Liver (tissue), 9 donors: ENCODE data around the gene LYST. TPM values are rescaled to one million over a fixed set of nuclear protein-coding genes. Genes with fewer than 3 reads are reported as not detected.

Source experiments
- DNase-seq: peaks from one replicate; pipeline ENCODE4 v3.0.0-alpha.2; 2017; ENCODE audit warnings: low spot score
- H3K27ac ChIP-seq, 2 donors: one replicate each; pipeline ENCODE4 v1.7.0; 2013; ENCODE audit warnings: inconsistent platforms in 2 of 2, low read length in 2 of 2, control low read depth in 1 of 2, low read depth in 1 of 2, mild to moderate bottlenecking in 1 of 2
- H3K27me3 ChIP-seq, 4 donors: one replicate each; pipeline versions ENCODE4 v1.6.1 to v1.7.0; 2013; ENCODE audit warnings: low read length in 3 of 4, inconsistent platforms in 1 of 4, mild to moderate bottlenecking in 1 of 4, moderate library complexity in 1 of 4; ENCODE audit not compliant: control insufficient read depth in 4 of 4, insufficient read depth in 4 of 4
- H3K36me3 ChIP-seq, 4 donors: one replicate each; pipeline versions ENCODE4 v1.6.1 to v1.7.0; 2013; ENCODE audit warnings: low read length in 3 of 4, mild to moderate bottlenecking in 3 of 4, low read depth in 1 of 4, moderate library complexity in 1 of 4; ENCODE audit not compliant: control insufficient read depth in 4 of 4, insufficient read depth in 3 of 4
- H3K4me1 ChIP-seq, 4 donors: one replicate each; pipeline versions ENCODE4 v1.6.1 to v1.7.0; 2013; ENCODE audit warnings: low read length in 3 of 4, mild to moderate bottlenecking in 3 of 4, moderate library complexity in 1 of 4; ENCODE audit not compliant: control insufficient read depth in 4 of 4, insufficient read depth in 4 of 4
- H3K4me3 ChIP-seq, 3 donors: one replicate each; pipeline versions ENCODE4 v1.6.1 to v1.7.0; 2013; ENCODE audit warnings: low read length in 3 of 3, control low read depth in 1 of 3, low read depth in 1 of 3, mild to moderate bottlenecking in 1 of 3
- H3K9ac ChIP-seq, 2 donors: one replicate each; pipeline ENCODE4 v1.7.0; 2013; ENCODE audit warnings: low read length in 2 of 2, mild to moderate bottlenecking in 2 of 2, moderate library complexity in 2 of 2, control low read depth in 1 of 2, low read depth in 1 of 2
- H3K9me3 ChIP-seq, 4 donors: one replicate each; pipeline versions ENCODE4 v1.6.1 to v1.7.0; 2013; ENCODE audit warnings: low read length in 3 of 4; ENCODE audit not compliant: control insufficient read depth in 4 of 4
- ATF3 ChIP-seq: IDR thresholded peaks from 2 replicates; pipeline ENCODE4 v1.6.1; 2016; ENCODE audit warnings: antibody characterized with exemption
- CTCF ChIP-seq: fragments of 150-350 bp; IDR thresholded peaks from 2 replicates; pipeline ENCODE4 v1.5.1; 2017; ENCODE audit warnings: improper control_type of control experiment, low read depth, low read length; ENCODE audit not compliant: missing input control
- FOXA1 ChIP-seq: IDR thresholded peaks from 2 replicates; pipeline ENCODE4 v1.6.1; 2016; ENCODE audit warnings: antibody characterized with exemption
- FOXA2 ChIP-seq: IDR thresholded peaks from 2 replicates; pipeline ENCODE4 v1.6.1; 2016; ENCODE audit warnings: antibody characterized with exemption
- GABPA ChIP-seq, 2 donors: IDR thresholded peaks in 1 of 2; conservative IDR thresholded peaks in 1 of 2; 2 replicates each; pipeline ENCODE4 v1.6.1; 2016; ENCODE audit warnings: antibody characterized with exemption in 2 of 2, mild to moderate bottlenecking in 1 of 2, moderate library complexity in 1 of 2
- HNF4A ChIP-seq, 2 donors: conservative IDR thresholded peaks; 2 replicates each; pipeline ENCODE4 v1.6.1; 2016; ENCODE audit warnings: antibody characterized with exemption in 2 of 2, mild to moderate bottlenecking in 2 of 2
- HNF4G ChIP-seq: IDR thresholded peaks from 2 replicates; pipeline ENCODE4 v1.6.1; 2016; ENCODE audit warnings: antibody characterized with exemption
- RAD21 ChIP-seq, 2 donors: IDR thresholded peaks; 2 replicates each; pipeline ENCODE4 v1.6.1; 2016; ENCODE audit warnings: antibody characterized with exemption in 2 of 2, mild to moderate bottlenecking in 2 of 2
- REST ChIP-seq: IDR thresholded peaks from 2 replicates; pipeline ENCODE4 v1.6.1; 2016; ENCODE audit warnings: antibody characterized with exemption, mild to moderate bottlenecking
- RXRA ChIP-seq, 2 donors: IDR thresholded peaks; 2 replicates each; pipeline ENCODE4 v1.6.1; 2017 to 2018; ENCODE audit warnings: antibody characterized with exemption in 2 of 2, mild to moderate bottlenecking in 1 of 2
- SP1 ChIP-seq: IDR thresholded peaks from 2 replicates; pipeline ENCODE4 v1.6.1; 2018; ENCODE audit warnings: antibody characterized with exemption, mild to moderate bottlenecking
- TAF1 ChIP-seq: conservative IDR thresholded peaks from 2 replicates; pipeline ENCODE4 v1.6.1; 2016; ENCODE audit warnings: antibody characterized with exemption, mild to moderate bottlenecking
- YY1 ChIP-seq: IDR thresholded peaks from 2 replicates; pipeline ENCODE4 v1.6.1; 2016; ENCODE audit warnings: antibody characterized with exemption, mild to moderate bottlenecking
- ZBTB33 ChIP-seq: IDR thresholded peaks from 2 replicates; pipeline ENCODE4 v1.6.1; 2016; ENCODE audit warnings: antibody characterized with exemption
- WGBS: extraction: QIAGEN DNeasy Blood & Tissue Kit; methylation state at CpG from one replicate; pipeline ENCODE4 v1.1.7; 2013; 5-methylcytosine and 5-hydroxymethylcytosine counted together
- polyA plus RNA-seq, 2 donors: library from polyadenylated mRNA; stranded (reverse) in 1 of 2; unstranded in 1 of 2; fragments of 200-250 nt in 1 of 2; fragments of >200 nt in 1 of 2; fragmentation: Nextera tagmentation in 1 of 2; extraction: Ambion mirVana in 1 of 2; gene quantifications; one replicate each; pipeline versions ENCODE4 v1.2.1 to v1.2.3, GENCODE V29; 2013 to 2015
- total RNA-seq, 2 donors: library from RNA; depleted of rRNA; stranded (reverse); fragments of >200 nt; gene quantifications; one replicate each; pipeline ENCODE4 v1.2.3, GENCODE V29; 2014
- donor health status: healthy.
- donor health status: healthy.
- donor health status: healthy.
- donor health status: healthy.
- donor health status: healthy.

LYST gene
- total and polyA plus RNA-seq, 4 donors = 3.4 to 45.9 (median 14.2) TPM

- no peak for DNase-seq
- Histone ChIP-seq H3K4me3 (no peak overlapping the region), H3K27ac (no peak overlapping the region), H3K27me3 (no peaks in the 10 kb centered on the region), H3K4me1 (peaks cover 1 to 38% (median 12%) of the 10 kb centered on the region in 4 donors), H3K9ac (no peak overlapping the region), H3K36me3 (no peaks in the 10 kb centered on the region), H3K9me3 (no peaks in the 10 kb centered on the region)
- TF ChIP-seq CTCF (no peak), HNF4A (conservative IDR thresholded peaks at IDR 0.05) (no peak), ATF3 (no peak), REST (no peak), RXRA (IDR thresholded peaks at IDR 0.05) (no peak), SP1 (no peak), FOXA1 (no peak), TAF1 (no peak), FOXA2 (no peak)
- WGBS = 86% methylated on average over 4 of the region's 4 CpGs
Measured at GRCh38 chr1:235863699-235864093, 3.0 kb downstream of the LYST start.

- Histone ChIP-seq H3K9me3 (no peaks in the 10 kb centered on the region), H3K4me3 (no peak overlapping the region), H3K4me1 (peaks cover 1 to 29% (median 8%) of the 10 kb centered on the region in 4 donors), H3K27me3 (no peaks in the 10 kb centered on the region), H3K36me3 (no peaks in the 10 kb centered on the region), H3K27ac (no peak overlapping the region), H3K9ac (no peak overlapping the region)
- no peak for DNase-seq
- no peak for TF ChIP-seq RXRA (IDR thresholded peaks at IDR 0.05)
- no peak for TF ChIP-seq YY1
- TF ChIP-seq GABPA (IDR thresholded peaks at IDR 0.05 in 1 of 2, conservative IDR thresholded peaks at IDR 0.05 in 1 of 2) = no peak
- TF ChIP-seq HNF4G = no peak
- no peak for TF ChIP-seq RAD21 (IDR thresholded peaks at IDR 0.05)
- TF ChIP-seq TAF1 = no peak
- TF ChIP-seq ZBTB33 = no peak
Measured at GRCh38 chr1:235861857-235862256, 4.8 kb downstream of the LYST start.
